H9 (cell line): ENCODE results near the gene GNB4. TPM values are rescaled to one million over a fixed set of nuclear protein-coding genes. Genes with fewer than 3 reads are reported as not detected.

Source experiments
- DNase-seq: peaks from one replicate; pipeline ENCODE4 v3.0.0-alpha.2; 2017
- H2AFZ ChIP-seq: one replicate; pipeline ENCODE4 v1.6.1; 2013; ENCODE audit warnings: mild to moderate bottlenecking, low read length, control low read depth, moderate library complexity
- H2AK5ac ChIP-seq: 2 replicates; pipeline ENCODE4 v1.6.1; 2013; ENCODE audit warnings: low read length, control low read depth, mixed read lengths; ENCODE audit not compliant: insufficient read length
- H2BK120ac ChIP-seq: one replicate; pipeline ENCODE4 v1.6.1; 2013; ENCODE audit warnings: low read depth, mild to moderate bottlenecking, low read length, control low read depth, inconsistent platforms; ENCODE audit not compliant: poor library complexity, severe bottlenecking
- H2BK12ac ChIP-seq: 2 replicates; pipeline ENCODE4 v1.6.1; 2013; ENCODE audit warnings: low read length, control low read depth, mixed read lengths, low read depth; ENCODE audit not compliant: insufficient read length
- H2BK15ac ChIP-seq: 2 replicates; pipeline ENCODE4 v1.6.1; 2013; ENCODE audit warnings: low read depth, low read length, control low read depth
- H2BK20ac ChIP-seq: one replicate; pipeline ENCODE4 v1.6.1; 2013; ENCODE audit warnings: low read depth, mild to moderate bottlenecking, low read length, control low read depth, inconsistent platforms; ENCODE audit not compliant: poor library complexity, severe bottlenecking
- H2BK5ac ChIP-seq: 2 replicates; pipeline ENCODE4 v1.6.1; 2013; ENCODE audit warnings: low read length, control low read depth, mixed read lengths; ENCODE audit not compliant: insufficient read length
- H3K14ac ChIP-seq: 2 replicates; pipeline ENCODE4 v1.6.1; 2013; ENCODE audit warnings: low read length, control low read depth; ENCODE audit not compliant: insufficient read depth
- H3K18ac ChIP-seq: 2 replicates; pipeline ENCODE4 v1.6.1; 2013; ENCODE audit warnings: low read depth, mild to moderate bottlenecking, mixed read lengths, low read length, control low read depth; ENCODE audit not compliant: insufficient read length
- H3K23ac ChIP-seq: 2 replicates; pipeline ENCODE4 v1.6.1; 2013; ENCODE audit warnings: low read length, control low read depth, mixed read lengths, low read depth; ENCODE audit not compliant: insufficient read length
- H3K23me2 ChIP-seq: 2 replicates; pipeline ENCODE4 v1.6.1; 2013; ENCODE audit warnings: low read depth, mild to moderate bottlenecking, mixed read lengths, low read length, control low read depth; ENCODE audit not compliant: insufficient read length, poor library complexity, severe bottlenecking
- H3K27ac ChIP-seq: 2 replicates; pipeline ENCODE4 v1.5.1; 2013; ENCODE audit warnings: low read length, control low read depth, mixed read lengths, low read depth; ENCODE audit not compliant: insufficient read length
- H3K27me3 ChIP-seq: 2 replicates; pipeline ENCODE4 v1.6.1; 2013; ENCODE audit warnings: low read length, control low read depth, inconsistent platforms; ENCODE audit not compliant: insufficient read depth
- H3K4ac ChIP-seq: 2 replicates; pipeline ENCODE4 v1.6.1; 2013; ENCODE audit warnings: low read depth, mild to moderate bottlenecking, control low read depth, inconsistent platforms, low read length, moderate library complexity
- H3K4me1 ChIP-seq: 2 replicates; pipeline ENCODE4 v1.6.1; 2013; ENCODE audit warnings: low read length, control low read depth, inconsistent platforms; ENCODE audit not compliant: insufficient read depth
- H3K4me2 ChIP-seq: 2 replicates; pipeline ENCODE4 v1.6.1; 2013; ENCODE audit warnings: low read length, control low read depth, mixed read lengths; ENCODE audit not compliant: insufficient read length, insufficient read depth
- H3K56ac ChIP-seq: 2 replicates; pipeline ENCODE4 v1.6.1; 2013; ENCODE audit warnings: low read depth, mild to moderate bottlenecking, mixed read lengths, low read length, control low read depth; ENCODE audit not compliant: insufficient read length
- H3K79me1 ChIP-seq: 2 replicates; pipeline ENCODE4 v1.6.1; 2013; ENCODE audit warnings: low read depth, mild to moderate bottlenecking, moderate library complexity, low read length, control low read depth, inconsistent platforms; ENCODE audit not compliant: insufficient read depth, poor library complexity, severe bottlenecking
- H3K79me2 ChIP-seq: 2 replicates; pipeline ENCODE4 v1.6.1; 2013; ENCODE audit warnings: low read length, control low read depth, inconsistent platforms; ENCODE audit not compliant: insufficient read depth
- H3K9ac ChIP-seq: 2 replicates; pipeline ENCODE4 v1.6.1; 2013; ENCODE audit warnings: low read length, control low read depth, mixed read lengths; ENCODE audit not compliant: insufficient read length; ENCODE audit errors: extremely low read depth
- H3K9me3 ChIP-seq: one replicate; pipeline ENCODE4 v1.6.1; 2013; ENCODE audit warnings: low read depth, low read length, inconsistent platforms; ENCODE audit not compliant: control insufficient read depth
- H3T11ph ChIP-seq: one replicate; pipeline ENCODE4 v1.6.1; 2013; ENCODE audit warnings: mild to moderate bottlenecking, low read length, control low read depth, inconsistent platforms
- H4K20me1 ChIP-seq: one replicate; pipeline ENCODE4 v1.6.1; 2013; ENCODE audit not compliant: control insufficient read depth, insufficient read length, insufficient read depth
- H4K5ac ChIP-seq: 2 replicates; pipeline ENCODE4 v1.6.1; 2013; ENCODE audit warnings: low read depth, mild to moderate bottlenecking, mixed read lengths, low read length, control low read depth; ENCODE audit not compliant: insufficient read length
- H4K8ac ChIP-seq: replicated peaks from 2 replicates; pipeline ENCODE4 v1.6.1; 2013; ENCODE audit warnings: low read length, control low read depth, mixed read lengths, low read depth; ENCODE audit not compliant: insufficient read length
- H4K91ac ChIP-seq: 2 replicates; pipeline ENCODE4 v1.6.1; 2013; ENCODE audit warnings: low read depth, mild to moderate bottlenecking, moderate library complexity, mixed read lengths, low read length, control low read depth; ENCODE audit not compliant: insufficient read length
- H3K27ac Mint-ChIP-seq, 3 experiments: 2 replicates in 2 of 3; 3 replicates in 1 of 3; pipeline ENCODE4 v1.8.0; 2020 to 2021; ENCODE audit warnings: mixed read lengths in 3 of 3, mild to moderate bottlenecking in 1 of 3, moderate library complexity in 1 of 3
- H3K27me3 Mint-ChIP-seq: 2 replicates; pipeline ENCODE4 v1.8.0; 2021; ENCODE audit warnings: low read depth, mild to moderate bottlenecking, moderate library complexity, mixed read lengths
- H3K36me3 Mint-ChIP-seq, 3 experiments: 2 replicates in 2 of 3; 3 replicates in 1 of 3; pipeline ENCODE4 v1.8.0; 2020 to 2021; ENCODE audit warnings: low read depth in 3 of 3, mixed read lengths in 3 of 3; ENCODE audit not compliant: insufficient read depth in 1 of 3
- H3K4me1 Mint-ChIP-seq, 2 experiments: 2 replicates each; pipeline ENCODE4 v1.8.0; 2020; ENCODE audit warnings: mixed read lengths in 2 of 2
- H3K4me3 Mint-ChIP-seq, 2 experiments: 2 replicates in 1 of 2; 3 replicates in 1 of 2; pipeline ENCODE4 v1.8.0; 2020 to 2021; ENCODE audit warnings: mild to moderate bottlenecking in 2 of 2, mixed read lengths in 2 of 2, moderate library complexity in 1 of 2
- H3K9me3 Mint-ChIP-seq, 2 experiments: 2 replicates in 1 of 2; 3 replicates in 1 of 2; pipeline ENCODE4 v1.8.0; 2020; ENCODE audit warnings: mild to moderate bottlenecking in 2 of 2, mixed read lengths in 2 of 2, moderate library complexity in 1 of 2
- CTCF ChIP-seq: fragments of 200-600 bp; sonication (generic); conservative IDR thresholded peaks from 3 replicates; pipeline ENCODE4 v1.8.0; 2021; ENCODE audit warnings: antibody characterized with exemption, mild to moderate bottlenecking
- WGBS: extraction: QIAGEN DNeasy Blood & Tissue Kit; methylation state at CpG from one replicate; pipeline ENCODE4 v1.1.7; 2013; ENCODE audit warnings: missing lambda C conversion rate, low lambda C conversion rate, mixed read lengths; ENCODE audit not compliant: insufficient read length; ENCODE audit errors: extremely low coverage; 5-methylcytosine and 5-hydroxymethylcytosine counted together
- total RNA-seq: library from RNA; stranded (reverse); gene quantifications from 2 replicates; pipeline ENCODE4 v1.2.1, GENCODE V29; 2021

The GNB4 gene
- total RNA-seq, 1 experiment from 2014 or later: 25.0 TPM

- H3T11ph ChIP-seq: no peak overlapping the region
- H4K20me1 ChIP-seq: no peaks in the 10 kb centered on the region
- H3K23ac ChIP-seq: no peak overlapping the region
- H3K79me1 ChIP-seq: no peaks in the 10 kb centered on the region
- H2BK20ac ChIP-seq: no peak overlapping the region
- H3K36me3 Mint-ChIP-seq: peaks cover 5 to 27% (median 25%) of the 10 kb centered on the region in 3 experiments; a peak in 6 of 7 replicates
- no peak overlapping the region for H3K56ac ChIP-seq
- no peak overlapping the region for H2AFZ ChIP-seq
- H3K14ac ChIP-seq: no peak overlapping the region
- H3K27me3 ChIP-seq: no peaks in the 10 kb centered on the region
- H2BK120ac ChIP-seq: no peak overlapping the region
- no CpG with 5 or more reads among the region's 5 CpGs for WGBS
- H3K4me3 Mint-ChIP-seq: peak overlapping the region; percentile 97 to 98
- peaks cover 1% of the 10 kb centered on the region; the same call in 1 of the 2 replicates for H3K79me2 ChIP-seq
- peak overlapping the region; percentile 96 for H3K4me2 ChIP-seq
- no peak overlapping the region for H2AK5ac ChIP-seq
- peak overlapping the region in 1 of 3 experiments; percentile 16; a peak in 1 of 7 replicates for H3K27ac Mint-ChIP-seq
- no peak for DNase-seq
- H3K9ac ChIP-seq: peak overlapping the region; percentile 39
- H3K23me2 ChIP-seq: peaks cover 4% of the 10 kb centered on the region
- no peak for TF ChIP-seq CTCF
- H3K4ac ChIP-seq: no peak overlapping the region
- no peak overlapping the region for H4K8ac ChIP-seq
- no peak overlapping the region for H2BK12ac ChIP-seq
- H4K91ac ChIP-seq: no peak overlapping the region
- H3K9me3 Mint-ChIP-seq: no peaks in the 10 kb centered on the region; a peak in 1 of 5 replicates
- no peak overlapping the region for H3K18ac ChIP-seq
- no peaks in the 10 kb centered on the region for H3K4me1 ChIP-seq
- peaks cover 9 to 10% of the 10 kb centered on the region in 2 experiments for H3K4me1 Mint-ChIP-seq
- no peaks in the 10 kb centered on the region for H3K9me3 ChIP-seq
- no peak overlapping the region for H4K5ac ChIP-seq
- no peaks in the 10 kb centered on the region for H3K27me3 Mint-ChIP-seq
- H2BK5ac ChIP-seq: no peak overlapping the region
- H3K27ac ChIP-seq: no peak overlapping the region
- no peak overlapping the region for H2BK15ac ChIP-seq
These were observed 102.8 kb downstream of the GNB4 start for GRCh38 chr3:179348325-179349013.
